Large intestine (tissue), 3 donors: ENCODE data around the gene CSGALNACT2. TPM values are rescaled to one million over a fixed set of nuclear protein-coding genes. Genes with fewer than 3 reads are reported as not detected.

Experiments
- DNase-seq, 2 donors: peaks; one replicate each; pipeline versions ENCODE4 v3.0.0 to v3.0.0-alpha.2; 2013
- H3K27ac ChIP-seq: one replicate; pipeline ENCODE4 v1.5.1; 2013; ENCODE audit warnings: low read length
- H3K27me3 ChIP-seq: 2 replicates; pipeline ENCODE4 v1.6.1; 2013; ENCODE audit warnings: low read length; ENCODE audit not compliant: control insufficient read depth, insufficient read depth
- H3K36me3 ChIP-seq: 2 replicates; pipeline ENCODE4 v1.6.1; 2013; ENCODE audit warnings: low read length; ENCODE audit not compliant: control insufficient read depth, insufficient read depth
- H3K4me1 ChIP-seq: one replicate; pipeline ENCODE4 v1.6.1; 2013; ENCODE audit warnings: low read length; ENCODE audit not compliant: control insufficient read depth, insufficient read depth
- H3K4me3 ChIP-seq: one replicate; pipeline ENCODE4 v1.5.1; 2013; ENCODE audit warnings: low read length
- H3K9me3 ChIP-seq: one replicate; pipeline ENCODE4 v1.6.1; 2013; ENCODE audit warnings: mild to moderate bottlenecking, low read depth, low read length, moderate library complexity; ENCODE audit not compliant: control insufficient read depth
- WGBS: methylation state at CpG from one replicate; pipeline ENCODE4 v1.1.5; 2013; ENCODE audit warnings: low lambda C conversion rate; ENCODE audit not compliant: insufficient coverage; 5-methylcytosine and 5-hydroxymethylcytosine counted together
- polyA plus RNA-seq: library from polyadenylated mRNA; unstranded; fragments of 120-200 nt; gene quantifications from one replicate; pipeline ENCODE4 v1.2.1, GENCODE V29; 2013

CSGALNACT2 gene
- polyA plus RNA-seq, 1 donor = 18.2 TPM

- Histone ChIP-seq H3K4me3 (no peak overlapping the region), H3K4me1 (peaks cover 4% of the 10 kb centered on the region), H3K27ac (no peak overlapping the region), H3K27me3 (no peaks in the 10 kb centered on the region), H3K36me3 (no peaks in the 10 kb centered on the region), H3K9me3 (no peaks in the 10 kb centered on the region)
- DNase-seq = no peak
- no CpG with 5 or more reads among the region's 20 CpGs for WGBS
Measured at GRCh38 chr10:43196981-43197833, 59.0 kb downstream of the CSGALNACT2 start.

DNA sequence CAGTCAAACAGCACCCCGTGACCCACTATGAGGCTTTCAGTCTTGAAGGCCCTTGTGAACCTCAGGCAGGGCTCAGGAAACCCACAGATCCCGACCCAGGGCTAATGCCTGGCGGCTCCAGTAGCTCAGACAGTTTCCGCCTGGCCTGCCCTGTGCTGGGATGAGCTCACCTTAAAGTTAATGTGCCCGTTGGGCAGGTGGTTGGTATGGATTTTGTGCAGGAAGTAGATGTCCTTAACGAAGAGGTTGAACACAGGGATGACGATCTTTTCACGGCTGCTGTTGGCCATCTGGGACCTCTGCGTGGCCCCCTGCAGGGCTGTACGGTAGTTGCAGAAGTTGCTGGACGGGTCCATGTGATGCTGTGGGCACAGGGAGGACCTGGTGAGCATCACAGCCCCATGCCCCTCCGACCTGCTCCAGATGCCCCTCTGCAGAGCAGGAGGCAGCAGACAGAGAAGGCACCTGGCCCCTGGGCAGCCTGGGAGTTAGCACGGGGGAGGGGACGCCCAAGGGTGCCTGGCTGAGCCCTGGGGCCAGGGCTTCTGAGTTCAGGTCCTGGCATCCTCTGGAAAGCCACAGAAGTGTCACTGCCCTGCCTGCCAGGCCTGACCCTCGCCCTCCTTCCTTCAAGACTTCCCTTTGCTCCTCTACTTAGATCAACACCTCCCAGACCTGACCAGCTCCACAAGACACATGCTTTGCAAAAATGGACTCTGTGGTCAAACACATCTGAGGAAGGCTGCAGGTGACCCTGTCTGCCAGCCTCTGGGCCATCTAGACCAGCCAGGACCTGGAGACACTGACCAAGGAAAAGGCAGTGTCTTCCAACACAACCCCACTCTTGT lies 59.8 kb downstream of the CSGALNACT2 start:
- H3K27ac ChIP-seq = no peak overlapping the region
- H3K27me3 ChIP-seq = no peaks in the 10 kb centered on the region
- no peak for DNase-seq
- no peaks in the 10 kb centered on the region for H3K9me3 ChIP-seq
- no peak overlapping the region for H3K4me3 ChIP-seq
- peaks cover 4% of the 10 kb centered on the region for H3K4me1 ChIP-seq
- 100% methylated on average over 1 of the region's 15 CpGs for WGBS
- no peaks in the 10 kb centered on the region for H3K36me3 ChIP-seq

GRCh38 chr10:43198682-43199005 lies 60.4 kb downstream of the CSGALNACT2 start:
- DNase-seq = no peak
- no CpG with 5 or more reads among the region's 10 CpGs for WGBS

GRCh38 chr10:43199088-43199683 lies 60.9 kb downstream of the CSGALNACT2 start:
- no CpG with 5 or more reads among the region's 16 CpGs for WGBS
- no peak for DNase-seq

More at GRCh38 chr10:43198682-43199005, 60.4 kb downstream of the CSGALNACT2 start:
- no peak overlapping the region for H3K4me3 ChIP-seq
- no peak overlapping the region for H3K27ac ChIP-seq
- no peaks in the 10 kb centered on the region for H3K9me3 ChIP-seq
- H3K27me3 ChIP-seq = no peaks in the 10 kb centered on the region
- H3K4me1 ChIP-seq = peaks cover 4% of the 10 kb centered on the region
- no peaks in the 10 kb centered on the region for H3K36me3 ChIP-seq

GRCh38 chr10:43199684-43200537 lies 61.7 kb downstream of the CSGALNACT2 start:
- DNase-seq = no peak
- no peaks in the 10 kb centered on the region for H3K9me3 ChIP-seq
- no CpG with 5 or more reads among the region's 15 CpGs for WGBS
- no peaks in the 10 kb centered on the region for H3K36me3 ChIP-seq
- peaks cover 4% of the 10 kb centered on the region for H3K4me1 ChIP-seq
- H3K4me3 ChIP-seq = no peak overlapping the region
- H3K27me3 ChIP-seq = no peaks in the 10 kb centered on the region
- H3K27ac ChIP-seq = no peak overlapping the region

More at GRCh38 chr10:43199088-43199683, 60.9 kb downstream of the CSGALNACT2 start:
- H3K27ac ChIP-seq = no peak overlapping the region
- no peaks in the 10 kb centered on the region for H3K9me3 ChIP-seq
- H3K4me3 ChIP-seq = no peak overlapping the region
- no peaks in the 10 kb centered on the region for H3K36me3 ChIP-seq
- no peaks in the 10 kb centered on the region for H3K27me3 ChIP-seq
- H3K4me1 ChIP-seq = peaks cover 4% of the 10 kb centered on the region

- H3K4me3 ChIP-seq = no peak overlapping the region
- WGBS = no CpG with 5 or more reads among the region's 13 CpGs
- H3K27me3 ChIP-seq = no peaks in the 10 kb centered on the region
- H3K4me1 ChIP-seq = peaks cover 4% of the 10 kb centered on the region
- DNase-seq = no peak
- H3K27ac ChIP-seq = no peak overlapping the region
- H3K9me3 ChIP-seq = no peaks in the 10 kb centered on the region
- H3K36me3 ChIP-seq = no peaks in the 10 kb centered on the region
Measured at GRCh38 chr10:43200538-43201390, 62.5 kb downstream of the CSGALNACT2 start.

GRCh38 chr10:43201545-43202131 lies 63.4 kb downstream of the CSGALNACT2 start:
- Histone ChIP-seq H3K36me3 (no peaks in the 10 kb centered on the region), H3K27ac (no peak overlapping the region), H3K4me1 (peaks cover 4% of the 10 kb centered on the region), H3K4me3 (no peak overlapping the region), H3K9me3 (no peaks in the 10 kb centered on the region), H3K27me3 (no peaks in the 10 kb centered on the region)
- DNase-seq = no peak
- no CpG with 5 or more reads among the region's 11 CpGs for WGBS

DNA sequence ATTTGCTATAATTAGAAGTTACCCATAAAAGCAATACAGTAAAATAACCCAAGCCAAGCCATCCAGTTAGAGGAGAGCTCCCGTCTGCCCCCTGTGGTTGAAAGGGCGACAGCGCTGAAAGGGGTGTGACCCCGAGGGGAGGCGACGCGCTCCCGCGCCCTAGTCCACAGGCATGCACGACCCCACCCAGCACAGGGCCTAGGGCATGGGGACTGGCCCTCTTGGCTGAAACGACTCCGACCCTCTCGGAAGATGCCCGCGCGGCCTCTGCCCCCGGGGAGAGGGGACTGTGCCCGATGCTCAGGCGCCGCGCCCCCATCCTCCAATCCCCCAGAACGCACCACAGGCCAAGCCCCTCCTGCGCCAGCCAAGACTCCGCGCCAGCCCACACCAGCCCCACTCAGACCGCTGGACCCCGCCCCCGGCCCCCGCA lies 64.0 kb downstream of the CSGALNACT2 start:
- no peak overlapping the region for H3K27ac ChIP-seq
- no peaks in the 10 kb centered on the region for H3K36me3 ChIP-seq
- no peaks in the 10 kb centered on the region for H3K9me3 ChIP-seq
- peak overlapping the region; percentile 30 for H3K4me3 ChIP-seq
- peaks cover 4% of the 10 kb centered on the region for H3K4me1 ChIP-seq
- WGBS = no CpG with 5 or more reads among the region's 29 CpGs
- H3K27me3 ChIP-seq = no peaks in the 10 kb centered on the region
- DNase-seq = no peak
